ENCODE results near the gene TSPAN32.
"Not testable (repeated sequence)": the region's sequence is repeated elsewhere in the genome, so short reads cannot be mapped to it uniquely, and the experiment has no call there.

TSPAN32 gene

DNA sequence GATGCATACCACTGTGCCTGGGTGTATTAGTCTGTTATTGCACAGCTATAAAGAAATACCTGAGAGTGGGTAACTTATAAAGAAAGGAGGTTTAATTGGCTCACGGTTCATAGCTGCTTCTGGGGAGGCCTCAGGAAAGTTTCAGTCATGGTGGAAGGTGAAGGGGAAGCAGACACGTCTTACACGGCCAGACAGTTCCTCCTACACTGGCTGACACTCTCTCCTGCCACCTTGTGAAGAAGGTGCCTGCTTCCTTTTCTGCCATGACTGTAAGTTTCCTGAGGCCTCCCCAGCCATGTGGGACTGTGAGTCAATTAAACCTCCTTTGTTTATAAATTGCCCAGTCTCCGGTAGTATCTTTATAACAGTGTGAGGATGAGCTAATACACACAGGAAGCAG lies 41.7 kb downstream of the TSPAN32 start:
- no peak for DNase-seq

DNA sequence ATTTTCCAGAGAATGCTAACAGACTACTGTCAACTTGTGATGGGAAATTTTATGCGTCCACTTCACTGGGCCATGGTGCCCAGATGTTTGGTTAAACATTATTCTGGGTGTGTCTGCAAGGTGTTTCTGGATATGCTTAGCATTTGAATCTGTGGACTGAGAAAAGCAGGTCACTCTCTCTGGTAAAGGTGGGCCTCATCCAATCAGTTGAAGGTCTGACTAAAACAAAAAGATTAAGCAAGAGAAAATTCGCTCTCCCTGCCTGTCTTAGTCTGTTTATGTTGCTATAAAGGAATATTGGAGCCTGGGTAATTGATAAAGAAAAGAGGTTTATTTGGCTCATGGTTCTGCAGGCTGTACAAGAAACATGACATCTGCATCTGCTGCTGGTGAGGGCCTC lies 43.2 kb downstream of the TSPAN32 start:
- DNase-seq, result no peak

DNA sequence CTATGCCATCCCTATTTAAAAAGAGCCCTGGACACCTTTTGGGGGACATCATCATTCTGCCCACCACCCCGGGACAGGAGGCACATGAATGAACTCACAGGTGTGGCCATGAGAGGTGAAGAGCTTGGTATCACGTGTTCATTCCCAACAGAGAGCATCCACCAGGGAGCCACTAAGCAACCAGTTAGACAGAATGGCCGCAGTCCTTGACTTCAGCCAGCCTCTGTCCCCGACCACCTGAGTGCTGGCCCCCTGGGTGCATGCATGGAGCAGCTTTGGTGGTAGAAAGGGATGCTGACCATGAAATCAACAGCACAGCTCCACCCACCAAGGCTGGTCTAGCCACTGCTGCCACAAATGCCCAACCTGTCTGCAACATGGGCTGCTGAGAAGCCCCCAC lies 44.2 kb downstream of the TSPAN32 start:
- no peak for DNase-seq

DNA sequence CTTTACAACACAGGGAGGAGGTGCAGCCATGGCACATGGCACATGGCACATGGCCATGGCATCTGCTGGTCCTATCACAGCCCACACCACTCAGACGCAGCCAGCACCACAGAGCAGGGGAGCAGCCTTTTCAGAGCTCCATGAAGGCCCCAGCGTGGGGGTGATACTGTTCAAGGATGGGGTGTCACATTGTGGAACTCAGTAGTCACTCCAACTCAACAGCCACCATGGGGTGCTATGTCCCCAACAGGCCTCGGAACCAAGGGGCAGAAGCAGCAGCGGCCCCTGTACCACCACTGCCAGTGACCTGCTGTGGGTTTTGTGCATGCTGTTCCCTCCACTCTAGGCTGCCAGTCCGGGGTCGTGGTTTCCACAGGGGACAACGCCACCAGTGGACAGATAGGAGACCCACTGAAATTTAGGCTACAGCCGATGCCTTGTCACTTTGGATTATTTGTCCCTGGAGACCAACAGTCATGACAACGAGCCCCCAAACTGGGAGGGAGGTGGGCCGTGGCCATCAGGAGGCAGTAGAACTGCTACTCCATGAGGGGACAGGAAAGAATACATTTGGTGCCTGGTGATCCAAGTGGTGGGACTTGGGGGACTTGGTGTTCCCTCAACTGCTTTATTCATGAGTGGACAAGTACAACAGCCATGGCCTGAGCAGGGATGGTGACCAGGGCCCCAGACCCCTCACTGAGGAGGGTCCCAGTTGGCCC lies 44.9 kb downstream of the TSPAN32 start:
- no peak for DNase-seq

DNA sequence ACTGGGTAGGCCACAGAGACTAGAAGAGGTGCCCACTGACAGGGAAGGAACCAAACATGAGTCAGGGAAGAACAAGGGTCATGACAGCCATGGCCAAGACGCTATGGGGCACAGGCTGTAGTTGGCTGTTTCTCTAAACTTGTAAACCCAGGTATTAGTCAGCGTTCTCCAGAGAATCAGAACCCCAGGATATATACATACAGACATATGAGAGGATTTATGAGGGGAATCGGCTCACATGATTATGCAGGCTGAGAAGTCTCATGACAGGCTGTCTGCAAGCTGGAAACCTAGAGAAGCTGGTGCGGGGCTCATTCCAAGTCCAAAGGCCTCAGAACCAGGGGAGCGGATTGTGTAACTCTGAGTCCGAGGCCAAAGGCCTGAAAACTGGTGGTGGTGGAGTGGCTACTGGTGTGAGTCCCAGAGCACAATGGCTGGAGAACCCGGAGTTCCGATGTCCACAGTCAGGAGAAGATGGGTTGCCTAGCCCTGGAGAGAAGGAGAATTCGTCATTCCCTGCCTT lies 45.6 kb downstream of the TSPAN32 start:
- no peak for DNase-seq

DNA sequence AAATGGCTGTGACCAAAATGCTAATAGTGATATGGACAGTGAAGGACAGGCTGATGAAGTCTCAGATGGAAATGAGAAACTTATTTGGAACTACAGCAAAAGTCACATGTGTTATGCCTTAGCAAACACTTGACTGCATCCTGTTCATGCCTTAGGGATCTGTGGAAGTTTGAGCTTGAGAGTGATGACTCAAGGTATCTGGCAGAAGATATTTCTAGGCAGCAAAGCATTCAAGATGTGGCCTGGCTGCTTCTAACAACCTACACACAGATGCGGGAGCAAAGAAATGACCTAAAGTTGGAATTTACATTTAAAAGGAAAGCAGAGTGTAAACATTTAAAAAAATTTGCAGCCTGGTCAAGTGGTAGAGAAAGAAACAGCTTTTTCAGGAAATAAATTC lies 47.2 kb downstream of the TSPAN32 start:
- no peak for DNase-seq

DNA sequence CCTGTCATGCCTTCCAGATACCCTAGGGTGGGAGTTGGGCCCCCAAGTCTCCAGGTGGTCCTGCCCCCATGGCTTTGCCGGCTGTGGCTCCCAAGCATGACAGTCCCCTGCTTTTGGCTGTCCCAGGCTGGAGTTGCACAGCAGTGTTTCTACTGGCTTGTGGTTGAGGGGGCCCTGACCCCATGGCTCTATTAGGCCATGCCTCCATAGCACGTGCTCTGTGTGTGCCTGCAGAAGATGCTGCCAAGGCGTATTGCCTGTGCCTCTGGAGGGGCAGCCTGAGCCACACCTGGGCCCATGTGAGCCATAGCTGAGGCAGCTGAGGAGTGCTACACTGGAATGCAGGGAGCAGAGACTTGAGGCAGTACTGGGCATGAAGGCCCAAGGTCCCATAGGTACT lies 49.9 kb downstream of the TSPAN32 start:
- no peak for DNase-seq

DNA sequence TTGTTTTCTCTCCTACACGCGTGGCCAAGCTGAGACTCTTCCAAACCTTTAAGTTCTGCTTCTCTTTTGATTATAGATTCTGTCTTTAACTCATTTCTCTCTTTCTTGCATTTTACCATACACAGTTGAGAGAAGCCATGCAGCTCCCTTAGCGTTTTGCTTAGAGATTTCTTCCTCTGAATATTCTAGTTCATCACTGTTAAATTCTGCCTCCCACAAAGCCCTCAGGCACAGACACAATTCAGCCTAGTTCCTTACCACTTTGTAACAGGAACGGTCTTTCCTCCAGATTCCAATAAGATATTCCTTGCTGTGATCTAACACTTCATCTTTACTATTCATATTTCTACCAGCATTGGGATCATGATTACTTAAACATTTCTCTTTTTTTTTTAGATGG lies 50.6 kb downstream of the TSPAN32 start:
- no peak for DNase-seq

DNA sequence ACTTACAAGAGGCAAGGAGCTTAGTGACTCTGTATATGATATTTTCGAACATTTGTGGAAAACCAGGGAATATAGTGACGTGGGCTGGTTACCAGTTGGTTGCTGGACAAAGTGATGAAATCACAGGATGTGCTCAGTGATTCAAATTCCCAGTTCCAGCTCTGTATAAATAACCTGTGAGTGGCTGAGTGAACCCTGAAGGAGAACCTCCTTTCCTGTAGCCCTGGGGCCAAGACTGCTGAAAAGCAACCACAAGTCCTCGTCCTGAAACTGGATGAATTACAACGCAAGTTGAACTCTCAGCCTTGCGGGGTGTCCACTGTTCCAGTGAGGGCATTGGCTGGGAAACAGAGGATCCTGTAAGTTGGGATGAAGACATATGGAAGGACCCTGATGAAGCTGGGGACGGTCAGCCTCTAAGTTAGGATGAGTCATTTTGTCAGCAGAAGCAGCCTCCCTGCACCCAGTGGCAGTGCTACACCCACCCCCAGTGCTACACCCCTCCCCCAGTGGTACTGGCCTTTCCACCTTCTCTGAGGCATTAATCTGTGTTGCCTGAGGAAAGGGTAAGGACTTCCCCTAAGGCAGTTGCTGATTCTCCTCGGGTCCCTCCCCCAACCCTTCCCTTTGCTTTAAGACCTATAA lies 53.3 kb downstream of the TSPAN32 start:
- DNase-seq, result no peak

DNA sequence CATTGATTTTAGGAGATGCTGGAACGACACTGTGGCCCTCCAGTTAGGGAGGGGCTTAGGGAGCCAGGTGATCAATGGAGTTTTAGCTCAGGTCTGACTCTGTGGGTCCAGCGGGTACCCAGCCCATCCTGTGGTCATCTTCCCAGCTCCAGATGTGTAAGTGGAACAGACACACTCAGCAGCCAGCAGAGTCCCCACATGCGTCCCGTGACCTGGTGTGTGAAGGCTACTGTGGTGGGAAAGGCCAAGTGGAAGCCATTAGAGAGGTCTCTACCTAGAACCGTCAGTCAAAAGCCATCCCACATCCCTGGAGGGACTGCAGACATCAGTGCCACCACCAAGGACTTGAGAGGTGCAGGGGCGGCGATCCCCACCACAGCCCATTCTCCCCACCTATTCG lies 55.4 kb downstream of the TSPAN32 start:
- no peak for DNase-seq

DNA sequence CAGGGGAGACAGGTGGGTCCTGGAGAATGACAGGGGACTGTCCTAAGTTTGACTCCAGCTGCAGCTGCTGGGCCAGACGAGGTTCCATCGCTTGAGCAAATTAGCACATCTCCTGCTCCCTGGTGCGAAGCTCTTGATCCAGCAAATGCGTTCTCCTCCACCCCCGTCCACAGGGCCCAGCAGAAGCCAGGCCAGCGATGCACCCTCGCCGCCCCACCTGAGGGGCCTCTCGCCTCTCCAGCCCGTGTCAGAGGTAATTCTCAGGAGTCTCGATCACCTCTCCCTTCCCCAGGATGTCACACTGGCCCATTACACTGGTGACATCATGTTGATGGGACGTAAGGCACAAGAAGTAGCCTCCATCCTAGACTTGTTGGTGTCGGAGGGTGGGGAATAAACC lies 55.8 kb downstream of the TSPAN32 start:
- DNase-seq, result not testable (repeated sequence)

DNA sequence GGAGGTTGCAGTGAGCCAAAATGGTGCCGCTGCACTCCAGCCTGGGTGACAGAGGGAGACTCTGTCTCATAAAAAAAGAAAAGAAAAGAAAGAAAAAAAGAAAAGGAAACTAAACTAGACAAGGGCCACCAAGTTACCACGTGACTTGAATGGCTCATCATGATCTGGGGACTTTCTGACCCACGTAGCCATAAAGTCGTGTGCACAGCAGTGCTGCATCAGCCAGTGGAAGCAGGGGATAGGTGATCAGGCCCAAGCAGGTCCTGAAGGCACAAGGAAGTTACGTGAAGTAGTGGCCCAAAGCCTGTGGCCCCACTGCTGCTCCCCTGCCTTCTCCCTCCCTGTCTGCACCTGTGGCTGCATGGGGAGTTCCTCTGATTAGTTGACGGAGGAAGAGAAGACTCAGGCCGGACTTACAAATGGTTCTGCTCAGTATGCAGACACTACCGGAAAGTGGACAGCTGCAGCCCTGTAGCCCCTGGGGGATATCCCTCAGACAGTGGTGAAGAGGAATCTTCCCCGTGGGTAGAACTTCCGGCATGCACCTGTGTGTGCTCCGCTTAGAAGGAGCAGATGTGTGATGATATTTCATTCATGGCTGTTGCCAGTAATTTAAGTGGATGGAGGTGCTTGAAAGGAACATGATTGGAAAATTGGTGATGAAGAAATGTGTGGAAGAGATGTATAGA lies 57.1 kb downstream of the TSPAN32 start:
- DNase-seq, result no peak

DNA sequence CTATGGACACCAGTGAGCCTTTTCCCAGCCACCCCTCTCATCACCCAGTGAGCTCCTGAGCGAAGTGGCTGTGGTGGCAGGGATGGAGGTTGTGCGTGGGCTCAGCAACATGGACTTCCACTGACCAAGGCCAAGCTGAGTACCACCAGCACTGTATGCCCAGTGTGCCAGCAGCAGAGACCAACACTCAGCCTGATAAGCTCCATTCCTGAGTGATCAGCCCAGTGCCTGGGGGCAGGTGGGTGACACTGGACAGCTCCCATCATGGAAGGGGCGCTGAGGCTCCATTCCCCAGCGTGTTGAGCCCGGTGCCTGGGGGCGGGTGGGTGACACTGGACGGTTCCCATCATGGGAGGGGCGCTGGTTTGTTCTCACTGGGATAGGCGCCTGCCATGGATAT lies 57.7 kb downstream of the TSPAN32 start:
- no peak for DNase-seq

DNA sequence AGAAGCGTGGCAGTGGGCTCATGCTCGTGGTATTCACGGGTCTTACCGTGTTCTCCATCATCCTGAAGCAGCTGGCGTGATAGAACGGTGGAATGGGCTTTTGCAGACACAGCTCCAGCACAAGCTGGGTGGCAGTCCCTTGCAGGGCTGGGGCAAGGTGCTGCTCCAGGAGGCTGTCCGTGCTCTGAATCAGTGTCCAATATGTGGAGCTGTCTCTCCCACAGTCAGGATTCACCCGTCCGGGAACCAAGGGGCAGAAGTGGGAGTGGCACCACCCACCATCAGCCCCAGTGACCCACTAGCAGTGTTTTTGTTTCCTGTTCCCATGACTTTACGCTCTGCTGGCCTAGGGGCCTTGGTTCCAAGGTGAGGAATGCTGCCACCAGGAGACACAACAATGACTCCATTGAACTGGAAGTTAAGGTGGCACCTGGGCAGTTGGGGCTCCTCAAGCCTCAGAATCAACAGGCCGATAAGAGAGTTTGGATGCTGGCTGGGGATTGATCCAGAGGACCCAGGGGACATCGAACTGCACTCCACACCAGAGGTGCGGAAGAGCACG lies 58.3 kb downstream of the TSPAN32 start:
- no peak for DNase-seq

DNA sequence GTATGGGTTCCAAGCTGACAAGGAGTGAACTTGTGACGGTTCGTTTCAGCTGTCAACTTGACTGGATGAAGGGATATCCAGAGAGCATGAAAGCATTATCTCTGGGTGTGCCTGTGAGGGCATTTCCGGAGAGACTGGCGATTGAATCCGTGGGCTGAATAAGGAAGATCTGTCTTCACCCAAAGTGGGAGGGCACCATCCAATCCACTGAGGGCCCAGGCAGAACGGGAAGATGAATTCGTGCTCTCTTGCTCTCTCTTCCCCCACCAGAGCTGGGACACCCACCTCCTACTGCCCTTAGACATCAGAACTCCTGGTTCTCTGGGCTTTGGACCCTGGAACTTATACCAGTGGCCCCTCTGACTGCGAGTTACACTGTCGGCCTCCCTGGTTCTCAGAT lies 59.8 kb downstream of the TSPAN32 start:
- DNase-seq, result no peak

DNA sequence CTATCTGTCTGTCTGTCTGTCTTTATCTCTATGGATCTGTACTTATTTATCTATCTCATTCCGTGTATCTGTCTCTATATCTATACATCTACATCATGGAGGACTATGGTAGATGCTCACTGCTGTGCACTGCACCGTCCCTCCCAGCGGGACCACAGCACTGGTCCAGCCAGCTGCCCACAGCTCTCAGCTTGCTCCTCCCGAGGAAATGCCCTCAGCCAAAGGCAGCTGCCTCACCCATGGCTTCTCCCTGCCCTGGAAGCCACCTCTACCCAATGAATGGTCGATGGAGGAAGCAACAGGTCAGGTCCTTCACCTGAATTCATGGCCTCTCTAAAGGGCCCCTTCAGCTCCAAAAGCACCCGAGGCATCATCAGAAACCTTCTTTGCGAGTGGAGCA lies 60.6 kb downstream of the TSPAN32 start:
- DNase-seq, result no peak

DNA sequence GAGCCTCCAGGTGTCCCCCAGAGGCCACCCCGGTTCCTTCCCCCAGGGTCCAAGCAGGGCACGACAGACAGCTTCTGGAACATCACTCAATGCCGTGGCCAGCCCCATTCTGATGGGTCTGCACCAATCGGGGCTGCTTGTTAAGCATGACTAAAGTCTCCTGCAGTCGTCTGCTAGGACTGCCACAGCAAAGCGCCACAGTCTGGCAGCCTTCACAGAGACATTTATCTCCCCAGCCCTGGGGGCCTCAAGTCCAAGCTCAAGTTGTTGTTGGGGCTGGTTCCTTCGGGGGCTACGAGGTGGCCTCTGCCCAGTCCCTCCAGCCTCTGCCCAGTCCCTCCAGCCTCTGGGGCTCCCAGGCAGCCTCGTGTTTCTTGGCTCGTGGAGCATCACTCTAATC lies 61.3 kb downstream of the TSPAN32 start:
- DNase-seq, result no peak

DNA sequence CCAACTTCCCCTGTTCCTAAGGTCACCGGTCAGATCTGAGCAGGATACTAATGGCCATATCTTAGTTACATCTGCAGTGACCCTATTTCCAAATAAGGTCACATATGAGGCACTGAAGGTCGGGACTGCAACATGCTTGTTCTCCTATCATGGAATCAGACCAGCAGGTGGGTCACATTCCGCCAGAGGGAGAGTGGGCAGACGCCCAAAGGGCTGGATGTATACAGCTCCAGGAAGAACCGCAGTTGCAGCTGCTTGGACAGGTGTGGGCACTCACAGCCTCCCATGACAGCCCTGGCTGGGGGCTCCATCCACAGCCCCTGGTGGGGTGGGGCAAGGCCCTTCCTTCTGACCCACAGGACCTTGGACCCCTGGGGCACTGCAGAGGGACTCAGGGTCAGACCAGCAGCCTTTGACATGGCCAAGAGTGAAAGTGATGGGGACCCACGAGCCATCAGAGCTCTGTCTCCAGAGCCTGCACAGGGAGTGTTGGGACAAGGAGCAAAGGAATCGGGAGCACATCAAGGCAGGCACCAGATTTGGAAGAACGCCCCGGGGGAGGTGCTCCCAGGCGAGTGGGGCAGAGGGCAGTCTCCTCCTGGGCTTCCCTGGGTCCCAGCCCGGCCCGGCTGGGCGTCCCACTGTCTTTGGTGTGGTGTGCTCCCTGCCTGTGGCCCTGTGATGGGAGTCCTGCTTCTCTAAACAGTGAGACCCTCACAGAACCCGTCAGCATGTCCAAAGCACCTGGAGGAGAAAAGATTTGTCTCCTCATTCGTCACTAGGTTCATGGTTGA lies 62.0 kb downstream of the TSPAN32 start:
- no peak for DNase-seq

DNA sequence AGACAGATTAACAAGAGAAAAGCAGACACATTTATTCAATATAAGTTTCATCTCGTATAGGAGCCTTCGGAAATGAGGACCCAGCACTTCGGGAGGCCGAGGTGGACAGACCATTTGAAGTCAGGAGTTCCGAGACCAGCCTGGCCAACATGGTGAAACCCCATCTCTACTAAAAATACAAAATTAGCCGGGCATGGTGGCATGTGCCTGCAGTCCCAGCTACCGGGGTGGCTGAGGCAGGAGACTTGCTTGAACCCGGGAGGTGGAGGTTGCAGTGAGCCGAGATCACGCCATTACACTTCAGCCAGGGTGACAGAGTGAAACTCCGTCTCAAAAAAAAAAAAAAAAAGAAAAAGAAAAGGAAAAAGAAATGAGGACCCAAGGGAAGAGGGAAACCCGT lies 62.6 kb downstream of the TSPAN32 start:
- not testable (repeated sequence) for DNase-seq

DNA sequence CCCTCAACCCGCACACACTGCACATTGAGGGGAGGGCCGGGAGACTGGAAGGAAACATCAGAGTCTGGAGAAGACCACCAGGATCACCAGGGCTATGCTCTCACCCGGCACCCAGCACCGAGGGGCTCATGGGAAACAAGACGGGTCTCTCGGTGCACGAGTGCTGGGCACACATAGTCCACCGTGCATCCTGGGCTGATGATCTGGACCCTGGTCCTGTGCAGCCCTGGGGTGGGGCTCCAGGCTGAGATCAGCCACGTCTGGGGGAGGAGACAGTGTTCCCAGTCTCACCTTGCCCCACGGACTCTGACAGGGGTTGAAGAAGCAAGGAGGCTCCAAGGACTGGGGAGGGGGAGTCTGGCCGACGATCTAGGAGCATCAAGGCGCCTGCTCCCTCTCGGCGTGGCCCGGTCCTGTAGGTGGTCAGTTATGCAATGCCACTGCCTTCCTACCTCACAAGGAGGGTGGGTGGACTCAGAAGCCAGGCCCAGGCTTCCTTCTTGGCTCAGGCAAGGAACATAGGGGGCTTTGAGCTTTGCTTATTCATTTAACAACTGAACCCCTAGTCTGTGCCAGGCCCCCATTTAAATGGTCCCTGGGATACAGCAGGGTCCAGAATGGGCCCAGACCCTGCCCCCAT lies 63.9 kb downstream of the TSPAN32 start:
- no peak for DNase-seq

DNA sequence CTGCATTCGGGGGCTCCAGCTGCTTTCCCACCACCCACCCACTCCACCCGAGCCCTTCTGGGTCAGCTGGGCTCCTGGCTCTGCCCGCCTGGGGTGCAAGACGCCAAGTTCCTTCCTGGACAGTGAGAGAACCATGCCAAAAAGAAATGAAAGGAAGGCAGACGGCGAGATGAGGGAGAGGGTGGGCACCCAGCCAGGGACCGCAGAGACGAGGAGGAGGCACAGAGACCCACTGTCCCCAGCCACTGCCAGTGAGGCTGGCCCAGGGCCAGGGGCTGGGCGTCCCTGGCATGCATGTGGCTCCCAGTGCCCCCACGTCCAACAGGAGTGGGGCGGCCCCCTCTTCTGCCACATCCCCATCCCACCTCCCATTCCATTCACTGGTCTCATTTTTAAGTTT lies 64.5 kb downstream of the TSPAN32 start:
- no peak for DNase-seq

DNA sequence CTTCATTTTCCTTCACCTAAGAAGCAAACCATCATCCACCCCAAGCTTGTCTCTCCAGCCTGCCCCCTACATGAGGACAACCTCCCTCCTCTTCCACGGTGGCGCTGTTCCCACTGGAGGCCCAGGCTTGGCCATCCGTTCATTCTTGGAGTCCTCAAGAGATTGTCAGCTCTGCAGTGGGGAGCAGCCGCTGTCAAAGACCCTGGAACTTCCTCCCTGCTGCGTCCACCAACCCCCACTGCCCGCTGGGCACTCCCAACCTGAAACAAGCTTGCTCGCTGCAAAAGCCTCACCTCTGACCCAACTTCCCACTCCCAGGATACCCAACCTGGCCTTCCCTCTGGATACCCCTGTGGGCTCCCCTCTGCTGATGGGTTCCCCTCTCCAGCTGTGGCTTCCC lies 64.9 kb downstream of the TSPAN32 start:
- DNase-seq, result no peak
